ENCODE results near the gene KAT2A. TPM values are rescaled to one million over a fixed set of nuclear protein-coding genes. Genes with fewer than 3 reads are reported as not detected.

The KAT2A gene
- polyA plus RNA-seq, 4 donors: 42.1 to 88.4 (median 57.0) TPM

DNA sequence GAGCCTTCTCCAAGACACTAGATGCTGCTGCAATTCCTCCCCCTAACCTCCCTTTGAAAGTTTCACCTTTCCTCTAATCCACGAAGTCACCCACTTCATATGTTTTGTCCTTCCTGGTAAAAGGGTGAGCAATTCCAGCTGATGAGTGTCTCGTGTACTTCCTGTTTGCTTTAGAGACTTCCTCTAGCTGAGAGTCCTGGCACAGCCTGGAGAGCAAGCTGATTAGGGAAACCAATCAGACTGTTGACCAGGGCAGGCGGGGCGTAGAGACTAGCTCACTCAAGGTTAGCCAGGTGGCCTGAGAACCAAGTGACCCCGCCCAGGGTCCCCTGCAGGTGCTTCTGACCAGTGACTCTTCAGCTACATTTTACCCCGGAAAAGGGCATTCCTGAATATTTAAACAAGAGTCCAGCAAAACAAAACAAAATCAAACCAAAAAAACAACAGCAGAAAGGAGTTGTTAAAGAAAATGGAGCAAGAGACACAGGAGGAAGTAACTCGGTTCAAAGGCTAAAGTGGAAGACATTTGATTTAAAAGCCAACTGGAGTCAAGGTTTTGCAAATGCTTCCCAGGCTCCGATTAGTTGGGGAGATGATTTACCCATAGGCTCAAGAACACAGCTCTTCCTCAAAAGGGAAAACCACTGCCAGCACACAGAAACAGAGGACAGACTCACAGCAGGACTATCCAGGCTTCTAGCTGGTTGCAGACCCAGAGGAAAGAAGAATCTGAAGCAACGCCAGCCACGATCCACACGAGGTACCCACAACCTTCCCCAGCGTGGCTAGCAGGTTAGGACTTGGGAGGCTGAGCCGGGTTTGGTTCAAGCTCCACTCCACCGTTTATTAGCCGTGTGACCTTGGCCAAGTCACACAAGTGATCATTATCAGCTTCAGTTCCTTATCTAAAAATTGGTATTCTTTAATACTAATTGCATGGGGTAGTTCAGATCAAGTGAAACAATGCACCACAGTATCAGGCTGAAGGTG is 14.8 kb upstream of the KAT2A start:
- DNase-seq (ENCODE audit: low read depth in 4 of 4, low spot score in 3 of 4): no peak

GRCh38 chr17:42135151-42135550 is 14.0 kb upstream of the KAT2A start:
- no peak for DNase-seq (ENCODE audit: low read depth in 4 of 4, low spot score in 3 of 4)

- no peak for DNase-seq (ENCODE audit: low read depth in 4 of 4, low spot score in 3 of 4)
Measured at GRCh38 chr17:42133461-42134041, 12.4 kb upstream of the KAT2A start.

GRCh38 chr17:42132941-42133340 is 11.8 kb upstream of the KAT2A start:
- no peak for DNase-seq (ENCODE audit: low read depth in 4 of 4, low spot score in 3 of 4)

- no peak for DNase-seq (ENCODE audit: low read depth in 4 of 4, low spot score in 3 of 4)
Measured at GRCh38 chr17:42131981-42132432, 10.8 kb upstream of the KAT2A start.

- no peak for DNase-seq (ENCODE audit: low read depth in 4 of 4, low spot score in 3 of 4)
Measured at GRCh38 chr17:42131232-42131631, 10.1 kb upstream of the KAT2A start.

GRCh38 chr17:42130310-42130936 is 9.3 kb upstream of the KAT2A start:
- DNase-seq (ENCODE audit: low read depth in 4 of 4, low spot score in 3 of 4): no peak

GRCh38 chr17:42129109-42129837 is 8.1 kb upstream of the KAT2A start:
- DNase-seq (ENCODE audit: low read depth in 4 of 4, low spot score in 3 of 4): no peak

- no peak for DNase-seq (ENCODE audit: low read depth in 4 of 4, low spot score in 3 of 4)
Measured at GRCh38 chr17:42127414-42127813, 6.2 kb upstream of the KAT2A start.

GRCh38 chr17:42126836-42127235 is 5.7 kb upstream of the KAT2A start:
- no peak for DNase-seq (ENCODE audit: low read depth in 4 of 4, low spot score in 3 of 4)

GRCh38 chr17:42125565-42125964 is 4.4 kb upstream of the KAT2A start:
- DNase-seq (ENCODE audit: low read depth in 4 of 4, low spot score in 3 of 4): no peak

DNA sequence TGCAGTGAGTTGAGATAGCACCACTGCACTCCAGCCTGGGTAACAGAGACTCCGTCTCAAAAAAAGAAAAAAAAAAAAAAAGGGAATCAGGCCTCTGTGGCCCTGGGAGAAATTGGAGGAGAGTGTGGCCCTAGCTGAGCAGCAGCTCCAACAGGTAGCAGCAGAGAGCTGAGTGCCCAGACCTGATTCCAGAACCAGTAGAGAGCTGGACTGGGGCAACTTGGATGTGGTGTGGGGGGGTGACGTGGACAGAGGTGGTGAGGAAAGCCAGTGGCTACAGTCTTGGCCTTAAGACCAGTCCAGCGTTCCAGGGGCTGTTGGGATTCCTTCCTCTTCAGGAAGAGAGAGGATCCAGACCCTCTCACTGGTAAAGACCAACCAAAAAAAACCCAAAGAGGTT is 3.1 kb upstream of the KAT2A start:
- DNase-seq (ENCODE audit: low read depth in 4 of 4, low spot score in 3 of 4): no peak

- DNase-seq (ENCODE audit: low read depth in 4 of 4, low spot score in 3 of 4): no peak
Measured at GRCh38 chr17:42122371-42123303, 1.5 kb upstream of the KAT2A start, which contains the start of gene HSPB9. HSPB9 (plus strand) TSS chr17:42122804; CDS start chr17:42122851, 47 bp downstream.

DNA sequence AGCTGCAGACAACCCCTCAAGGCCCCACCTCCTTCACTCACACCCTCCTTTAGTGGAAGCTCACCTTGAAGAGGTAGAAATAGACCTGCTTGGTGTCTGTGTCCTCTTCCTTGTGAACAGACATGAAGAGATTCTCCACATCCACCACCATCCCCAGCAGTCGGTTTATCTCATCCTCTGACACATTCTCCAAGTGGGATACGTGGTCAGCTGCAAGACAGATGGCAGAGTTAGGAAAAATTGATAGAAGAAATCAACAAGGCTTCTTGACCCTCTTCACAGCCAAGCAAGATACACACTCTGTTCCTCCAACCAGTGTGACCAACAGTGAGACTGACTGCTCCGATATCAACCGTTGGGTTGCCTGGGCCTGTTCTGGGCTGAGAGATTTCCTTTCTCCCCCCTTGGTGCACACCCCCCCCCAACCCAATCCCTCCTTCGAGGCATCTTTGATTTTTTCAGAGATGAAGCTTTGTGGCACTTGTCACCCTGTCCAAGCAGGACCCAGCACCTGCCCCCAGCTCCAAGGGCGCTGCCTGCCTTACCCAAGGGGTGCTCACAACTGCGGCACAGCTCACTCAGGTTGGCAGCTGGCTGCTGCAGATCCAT is 902 bp downstream of the KAT2A start:
- DNase-seq (ENCODE audit: low read depth in 4 of 4, low spot score in 3 of 4): no peak

GRCh38 chr17:42119301-42119700 is 1.9 kb downstream of the KAT2A start:
- DNase-seq (ENCODE audit: low read depth in 4 of 4, low spot score in 3 of 4): no peak

GRCh38 chr17:42118545-42118944 is 2.6 kb downstream of the KAT2A start:
- no peak for DNase-seq (ENCODE audit: low read depth in 4 of 4, low spot score in 3 of 4)

DNA sequence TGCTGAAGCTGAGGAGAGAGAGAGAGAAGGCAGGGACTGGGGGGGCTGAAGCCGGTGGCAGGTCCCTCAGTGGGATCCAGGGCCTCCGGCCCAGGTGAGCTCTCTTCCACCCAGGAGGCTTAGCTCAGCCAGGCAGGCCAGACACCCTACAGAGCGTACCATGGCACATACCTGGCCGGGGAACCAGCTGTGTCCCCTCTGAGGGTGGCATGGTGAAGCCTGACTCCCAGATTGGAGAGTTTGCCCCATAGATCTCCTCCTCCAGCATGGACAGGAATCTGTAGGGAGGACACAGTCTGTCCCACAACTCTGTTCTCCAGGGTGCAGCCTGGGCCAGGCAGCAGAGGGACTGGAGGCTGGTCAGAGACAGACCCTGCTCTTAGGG is 3.0 kb downstream of the KAT2A start:
- no peak for DNase-seq (ENCODE audit: low read depth in 4 of 4, low spot score in 3 of 4)

DNA sequence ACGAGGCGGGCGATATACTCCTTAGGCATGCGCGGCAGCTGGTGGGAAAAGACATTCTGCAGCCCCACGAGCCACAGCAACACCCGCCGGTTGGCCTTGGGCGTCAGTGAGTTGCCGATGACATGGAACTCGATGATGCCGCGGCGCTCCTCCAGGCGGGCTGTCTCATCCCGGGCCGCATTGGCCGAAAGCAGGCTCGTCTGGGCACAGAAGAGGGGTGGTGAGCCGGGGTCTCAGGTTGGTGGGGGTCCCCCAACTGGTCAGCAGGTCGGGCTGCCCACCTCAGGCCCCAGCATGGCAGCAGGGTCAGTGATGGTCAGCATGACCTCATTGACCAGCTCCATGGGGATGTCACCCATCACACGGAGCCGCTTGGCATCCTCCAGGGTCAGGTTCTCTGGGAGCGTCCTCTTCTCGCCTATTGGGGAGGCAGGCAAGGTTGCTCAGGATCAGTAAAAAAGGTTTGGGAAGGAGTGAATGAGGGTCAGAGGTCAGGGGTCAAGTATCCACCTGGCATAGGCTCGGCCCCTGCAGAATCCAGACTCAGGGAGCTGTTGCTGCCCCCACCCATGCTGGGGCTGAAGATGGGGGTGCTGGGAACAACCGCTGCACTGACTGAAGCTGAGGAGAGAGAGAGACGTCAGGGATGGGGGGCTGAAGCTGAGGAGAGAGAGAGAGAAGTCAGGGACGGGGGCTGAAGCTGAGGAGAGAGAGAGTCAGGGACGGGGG is 3.6 kb downstream of the KAT2A start:
- no peak for DNase-seq (ENCODE audit: low read depth in 4 of 4, low spot score in 3 of 4)

All from left renal pelvis (tissue), 4 donors.